ENCODE measurements around the gene FAM149A.

- no peak for TF ChIP-seq CTCF (IDR thresholded peaks at IDR 0.05; ENCODE audit: poor library complexity, severe bottlenecking)
- TF ChIP-seq EP300 (conservative IDR thresholded peaks at IDR 0.05; ENCODE audit: poor library complexity, severe bottlenecking) = no peak
- TF ChIP-seq REST (IDR thresholded peaks at IDR 0.05; ENCODE audit: borderline replicate concordance) = no peak
- TF ChIP-seq POLR2AphosphoS5 (IDR thresholded peaks at IDR 0.05) = no peak
- no peak for TF ChIP-seq MXI1 (conservative IDR thresholded peaks at IDR 0.05; ENCODE audit: poor library complexity, severe bottlenecking)
- no peak for TF ChIP-seq EZH2 (IDR thresholded peaks at IDR 0.05; ENCODE audit: borderline replicate concordance, insufficient read depth, low read length, poor library complexity, severe bottlenecking)
- TF ChIP-seq SMC3 (conservative IDR thresholded peaks at IDR 0.05; ENCODE audit: poor library complexity) = no peak
These were observed 100.2 kb downstream of the FAM149A start for GRCh38 chr4:186204686-186205085.
